ENCODE measurements around the gene ENTHD1. TPM values are rescaled to one million over a fixed set of nuclear protein-coding genes. Genes with fewer than 3 reads are reported as not detected.

Gene ENTHD1
- total RNA-seq, 1 donor: not detected

GRCh38 chr22:39773503-39773902 is 120.1 kb downstream of the ENTHD1 start:
- peaks cover 3% of the 10 kb centered on the region for H3K27me3 ChIP-seq (ENCODE audit: insufficient read depth, low read length)
- H3K79me2 ChIP-seq (ENCODE audit: insufficient read depth, low read length): no peaks in the 10 kb centered on the region
- TF ChIP-seq, protein P1, sequence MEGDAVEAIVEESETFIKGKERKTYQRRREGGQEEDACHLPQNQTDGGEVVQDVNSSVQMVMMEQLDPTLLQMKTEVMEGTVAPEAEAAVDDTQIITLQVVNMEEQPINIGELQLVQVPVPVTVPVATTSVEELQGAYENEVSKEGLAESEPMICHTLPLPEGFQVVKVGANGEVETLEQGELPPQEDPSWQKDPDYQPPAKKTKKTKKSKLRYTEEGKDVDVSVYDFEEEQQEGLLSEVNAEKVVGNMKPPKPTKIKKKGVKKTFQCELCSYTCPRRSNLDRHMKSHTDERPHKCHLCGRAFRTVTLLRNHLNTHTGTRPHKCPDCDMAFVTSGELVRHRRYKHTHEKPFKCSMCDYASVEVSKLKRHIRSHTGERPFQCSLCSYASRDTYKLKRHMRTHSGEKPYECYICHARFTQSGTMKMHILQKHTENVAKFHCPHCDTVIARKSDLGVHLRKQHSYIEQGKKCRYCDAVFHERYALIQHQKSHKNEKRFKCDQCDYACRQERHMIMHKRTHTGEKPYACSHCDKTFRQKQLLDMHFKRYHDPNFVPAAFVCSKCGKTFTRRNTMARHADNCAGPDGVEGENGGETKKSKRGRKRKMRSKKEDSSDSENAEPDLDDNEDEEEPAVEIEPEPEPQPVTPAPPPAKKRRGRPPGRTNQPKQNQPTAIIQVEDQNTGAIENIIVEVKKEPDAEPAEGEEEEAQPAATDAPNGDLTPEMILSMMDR (IDR thresholded peaks at IDR 0.05; ENCODE audit: extremely low read depth, low read depth, low read length): no peak
- no peaks in the 10 kb centered on the region for H4K20me1 ChIP-seq (ENCODE audit: insufficient read depth, low read length)
- H3K27ac ChIP-seq (ENCODE audit: low read depth, low read length): no peak overlapping the region
- DNase-seq (ENCODE audit: insufficient read length, low spot score, missing footprints): no peak
- H3K9me3 ChIP-seq (ENCODE audit: low read depth, low read length): no peaks in the 10 kb centered on the region
- H2AFZ ChIP-seq (ENCODE audit: low read length): no peak overlapping the region
- H3K36me3 ChIP-seq (ENCODE audit: insufficient read depth, low read length): no peaks in the 10 kb centered on the region
- H3K4me3 ChIP-seq (ENCODE audit: insufficient read depth, low read length): no peak overlapping the region
- no peak overlapping the region for H3K4me2 ChIP-seq (ENCODE audit: insufficient read depth, low read length)
- no peaks in the 10 kb centered on the region for H3K4me1 ChIP-seq (ENCODE audit: insufficient read depth, low read length)

DNA sequence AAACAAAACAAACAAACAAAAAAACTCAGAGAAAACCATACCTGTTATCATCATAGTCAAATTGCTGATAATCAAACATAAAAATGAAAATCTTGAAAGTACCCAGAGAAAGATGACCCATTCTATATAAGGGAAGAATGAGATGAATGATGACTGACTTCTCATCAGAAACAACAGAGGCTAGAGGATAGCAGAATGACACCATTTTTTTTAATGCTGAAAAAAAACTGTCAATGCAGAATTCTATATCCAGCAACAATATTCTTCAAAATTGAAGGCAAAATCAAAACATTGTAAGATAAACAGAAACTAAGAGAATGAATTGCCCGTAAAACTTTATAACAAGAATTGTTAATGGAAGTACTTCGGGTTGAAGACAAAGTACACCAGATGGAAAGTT is 122.1 kb downstream of the ENTHD1 start:
- H3K4me3 ChIP-seq (ENCODE audit: insufficient read depth, low read length): no peak overlapping the region
- no peaks in the 10 kb centered on the region for H3K79me2 ChIP-seq (ENCODE audit: insufficient read depth, low read length)
- peaks cover 3% of the 10 kb centered on the region for H3K27me3 ChIP-seq (ENCODE audit: insufficient read depth, low read length)
- H4K20me1 ChIP-seq (ENCODE audit: insufficient read depth, low read length): no peaks in the 10 kb centered on the region
- TF ChIP-seq, protein P1 (IDR thresholded peaks at IDR 0.05; ENCODE audit: extremely low read depth, low read depth, low read length): no peak
- H3K4me2 ChIP-seq (ENCODE audit: insufficient read depth, low read length): no peak overlapping the region
- H3K36me3 ChIP-seq (ENCODE audit: insufficient read depth, low read length): no peaks in the 10 kb centered on the region
- no peak overlapping the region for H2AFZ ChIP-seq (ENCODE audit: low read length)
- H3K27ac ChIP-seq (ENCODE audit: low read depth, low read length): no peak overlapping the region
- H3K4me1 ChIP-seq (ENCODE audit: insufficient read depth, low read length): no peaks in the 10 kb centered on the region
- DNase-seq (ENCODE audit: insufficient read length, low spot score, missing footprints): no peak
- no peaks in the 10 kb centered on the region for H3K9me3 ChIP-seq (ENCODE audit: low read depth, low read length)

- Histone ChIP-seq H3K4me2 (ENCODE audit: insufficient read depth, low read length) (no peak overlapping the region), H3K9me3 (ENCODE audit: low read depth, low read length) (no peaks in the 10 kb centered on the region)
Measured at GRCh38 chr22:39765661-39766060, 127.9 kb downstream of the ENTHD1 start.

DNA sequence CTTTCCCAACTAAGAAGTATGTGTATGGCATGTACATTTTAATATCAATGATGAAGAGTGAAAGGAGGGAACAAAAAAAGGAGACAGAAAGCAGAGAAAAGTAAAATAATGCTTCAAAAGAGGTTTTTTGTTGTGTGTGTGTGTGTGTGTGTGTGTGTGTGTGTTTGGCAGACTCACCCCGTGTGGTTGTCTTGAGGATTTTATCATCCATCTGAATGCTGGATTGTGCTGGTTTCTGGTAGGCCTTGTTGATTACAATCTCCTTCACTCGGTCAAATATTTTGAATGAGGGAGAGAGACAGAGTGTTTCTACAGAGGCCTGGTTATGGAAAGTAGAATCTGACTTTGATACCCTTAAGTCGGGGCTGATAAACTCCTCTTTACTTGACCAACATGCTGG is 128.5 kb downstream of the ENTHD1 start:
- no peak overlapping the region for H3K4me3 ChIP-seq (ENCODE audit: insufficient read depth, low read length)
- no peaks in the 10 kb centered on the region for H3K36me3 ChIP-seq (ENCODE audit: insufficient read depth, low read length)
- peaks cover 2% of the 10 kb centered on the region for H3K27me3 ChIP-seq (ENCODE audit: insufficient read depth, low read length)
- no peak overlapping the region for H2AFZ ChIP-seq (ENCODE audit: low read length)
- H3K4me1 ChIP-seq (ENCODE audit: insufficient read depth, low read length): no peaks in the 10 kb centered on the region
- H4K20me1 ChIP-seq (ENCODE audit: insufficient read depth, low read length): no peaks in the 10 kb centered on the region
- no peak overlapping the region for H3K27ac ChIP-seq (ENCODE audit: low read depth, low read length)
- H3K4me2 ChIP-seq (ENCODE audit: insufficient read depth, low read length): no peak overlapping the region
- H3K9me3 ChIP-seq (ENCODE audit: low read depth, low read length): no peaks in the 10 kb centered on the region
- no peak for DNase-seq (ENCODE audit: insufficient read length, low spot score, missing footprints)
- TF ChIP-seq, protein P1 (IDR thresholded peaks at IDR 0.05; ENCODE audit: extremely low read depth, low read depth, low read length): no peak
- no peaks in the 10 kb centered on the region for H3K79me2 ChIP-seq (ENCODE audit: insufficient read depth, low read length)

More at GRCh38 chr22:39765661-39766060, 127.9 kb downstream of the ENTHD1 start:
- no peaks in the 10 kb centered on the region for H3K79me2 ChIP-seq (ENCODE audit: insufficient read depth, low read length)
- H2AFZ ChIP-seq (ENCODE audit: low read length): no peak overlapping the region
- H3K36me3 ChIP-seq (ENCODE audit: insufficient read depth, low read length): no peaks in the 10 kb centered on the region
- H3K4me1 ChIP-seq (ENCODE audit: insufficient read depth, low read length): no peaks in the 10 kb centered on the region
- H4K20me1 ChIP-seq (ENCODE audit: insufficient read depth, low read length): no peaks in the 10 kb centered on the region
- no peak for DNase-seq (ENCODE audit: insufficient read length, low spot score, missing footprints)
- TF ChIP-seq, protein P1 (IDR thresholded peaks at IDR 0.05; ENCODE audit: extremely low read depth, low read depth, low read length): no peak
- no peak overlapping the region for H3K27ac ChIP-seq (ENCODE audit: low read depth, low read length)
- H3K27me3 ChIP-seq (ENCODE audit: insufficient read depth, low read length): peaks cover 2% of the 10 kb centered on the region
- H3K4me3 ChIP-seq (ENCODE audit: insufficient read depth, low read length): no peak overlapping the region
